GM19467 (cell line): ENCODE results near the gene TREM1.
"Not testable (repeated sequence)": the region's sequence is repeated elsewhere in the genome, so short reads cannot be mapped to it uniquely, and the experiment has no call there.

ENCODE experiments used
- ATAC-seq: cut with Tn5 transposase; IDR thresholded peaks from one replicate; pipeline ENCODE4 v1.9.1; 2021; ENCODE audit warnings: mild to moderate bottlenecking, moderate library complexity; ENCODE audit not compliant: unreplicated experiment

The TREM1 gene

GRCh38 chr6:41297248-41297647 lies 10.8 kb upstream of the TREM1 start:
- not testable (repeated sequence) for ATAC-seq

GRCh38 chr6:41294214-41294872 lies 7.9 kb upstream of the TREM1 start:
- no peak for ATAC-seq

GRCh38 chr6:41291717-41292116 lies 5.2 kb upstream of the TREM1 start:
- no peak for ATAC-seq

- ATAC-seq, result no peak
These were observed 3.3 kb upstream of the TREM1 start for GRCh38 chr6:41289815-41290214.

- no peak for ATAC-seq
These were observed 2.3 kb upstream of the TREM1 start for GRCh38 chr6:41288754-41289129.

GRCh38 chr6:41288030-41288753 lies 1.7 kb upstream of the TREM1 start:
- ATAC-seq, result no peak

GRCh38 chr6:41284726-41285125 lies 1.8 kb downstream of the TREM1 start:
- no peak for ATAC-seq

- no peak for ATAC-seq
These were observed 2.9 kb downstream of the TREM1 start for GRCh38 chr6:41283600-41283999.

- no peak for ATAC-seq
These were observed 6.0 kb downstream of the TREM1 start for GRCh38 chr6:41280381-41281057.

GRCh38 chr6:41278699-41279405 lies 7.6 kb downstream of the TREM1 start:
- no peak for ATAC-seq

- ATAC-seq, result no peak
These were observed 8.9 kb downstream of the TREM1 start for GRCh38 chr6:41277605-41278004.

GRCh38 chr6:41275489-41275888 lies 11.0 kb downstream of the TREM1 start:
- no peak for ATAC-seq

GRCh38 chr6:41274256-41274655 lies 12.2 kb downstream of the TREM1 start:
- ATAC-seq, result no peak

GRCh38 chr6:41273714-41274113 lies 12.8 kb downstream of the TREM1 start:
- ATAC-seq, result no peak

GRCh38 chr6:41272591-41273240 lies 13.8 kb downstream of the TREM1 start:
- no peak for ATAC-seq

GRCh38 chr6:41271901-41272395 lies 14.5 kb downstream of the TREM1 start:
- ATAC-seq, result no peak

- no peak for ATAC-seq
These were observed 16.8 kb downstream of the TREM1 start for GRCh38 chr6:41269716-41270115.

- no peak for ATAC-seq
These were observed 17.3 kb downstream of the TREM1 start for GRCh38 chr6:41269166-41269565.

- ATAC-seq, result no peak
These were observed 18.0 kb downstream of the TREM1 start for GRCh38 chr6:41268478-41268877.

- ATAC-seq, result no peak
These were observed 19.9 kb downstream of the TREM1 start for GRCh38 chr6:41266541-41266940.

GRCh38 chr6:41263267-41263666 lies 23.2 kb downstream of the TREM1 start:
- ATAC-seq, result no peak
